GM19238 (cell line): ENCODE data around the gene PLCL2.
A peak's percentile ranks its signal among the peaks of the same experiment; 100 is the strongest.

Experiments used
- DNase-seq: peaks from one replicate; pipeline ENCODE4 v3.0.0; 2011; ENCODE audit warnings: low spot score; ENCODE audit not compliant: insufficient read length

Gene PLCL2

DNA sequence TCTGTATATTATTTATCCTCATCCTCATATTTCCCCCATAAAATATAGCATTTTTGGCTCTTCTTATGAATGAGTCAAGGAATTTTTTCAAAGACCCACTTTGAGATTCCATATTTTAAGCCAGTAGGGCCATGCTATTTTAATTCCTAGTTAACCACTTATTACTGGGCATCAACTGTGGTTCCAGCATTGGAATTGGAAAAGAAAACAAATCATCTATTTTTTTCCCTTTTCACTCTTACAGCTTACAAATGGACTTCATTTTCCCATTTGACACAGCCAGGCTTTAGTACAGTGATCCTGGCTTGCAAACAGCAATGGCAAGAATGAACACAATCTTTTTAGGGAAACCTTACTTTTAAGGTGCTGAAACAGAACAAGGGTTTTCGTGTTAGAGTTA lies 19.4 kb upstream of the PLCL2 start:
- no peak for DNase-seq

DNA sequence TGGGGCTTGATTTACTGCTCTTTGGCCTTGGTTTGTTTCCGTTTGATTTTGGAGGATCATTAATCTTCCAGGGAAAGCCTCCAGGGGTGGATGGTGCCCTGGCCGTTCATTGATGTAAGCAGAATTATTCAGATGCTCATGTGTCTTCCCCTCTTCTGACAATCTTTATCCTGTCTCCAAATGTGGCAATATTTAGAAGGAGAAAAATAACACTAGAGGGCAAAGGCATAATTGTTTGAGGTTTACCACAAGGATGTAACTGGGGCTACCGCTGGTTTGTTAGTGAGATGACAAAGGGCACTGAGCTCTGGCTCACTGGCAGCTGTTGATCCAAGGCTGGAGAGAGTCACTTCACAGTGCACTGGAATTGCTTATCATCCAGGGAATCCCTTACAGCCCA lies 18.2 kb upstream of the PLCL2 start:
- no peak for DNase-seq

DNA sequence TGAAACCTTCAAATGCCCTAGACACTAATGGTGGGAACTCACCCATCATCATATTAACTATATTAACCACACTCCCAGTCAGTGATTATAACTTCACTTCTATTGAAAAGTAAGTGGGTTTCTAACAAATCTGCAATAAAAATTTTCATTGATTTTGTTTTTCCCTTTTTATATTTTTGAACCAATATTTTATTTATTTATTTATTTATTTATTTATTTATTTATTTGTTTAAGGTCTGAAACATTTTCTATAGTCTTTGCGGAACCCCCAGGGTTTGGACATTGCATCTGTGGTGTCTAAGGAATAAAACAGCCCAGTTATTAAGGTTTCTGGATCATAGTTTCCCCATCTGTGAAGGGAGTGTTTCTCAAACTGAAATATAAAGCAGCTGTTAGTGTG lies 16.2 kb upstream of the PLCL2 start:
- no peak for DNase-seq

DNA sequence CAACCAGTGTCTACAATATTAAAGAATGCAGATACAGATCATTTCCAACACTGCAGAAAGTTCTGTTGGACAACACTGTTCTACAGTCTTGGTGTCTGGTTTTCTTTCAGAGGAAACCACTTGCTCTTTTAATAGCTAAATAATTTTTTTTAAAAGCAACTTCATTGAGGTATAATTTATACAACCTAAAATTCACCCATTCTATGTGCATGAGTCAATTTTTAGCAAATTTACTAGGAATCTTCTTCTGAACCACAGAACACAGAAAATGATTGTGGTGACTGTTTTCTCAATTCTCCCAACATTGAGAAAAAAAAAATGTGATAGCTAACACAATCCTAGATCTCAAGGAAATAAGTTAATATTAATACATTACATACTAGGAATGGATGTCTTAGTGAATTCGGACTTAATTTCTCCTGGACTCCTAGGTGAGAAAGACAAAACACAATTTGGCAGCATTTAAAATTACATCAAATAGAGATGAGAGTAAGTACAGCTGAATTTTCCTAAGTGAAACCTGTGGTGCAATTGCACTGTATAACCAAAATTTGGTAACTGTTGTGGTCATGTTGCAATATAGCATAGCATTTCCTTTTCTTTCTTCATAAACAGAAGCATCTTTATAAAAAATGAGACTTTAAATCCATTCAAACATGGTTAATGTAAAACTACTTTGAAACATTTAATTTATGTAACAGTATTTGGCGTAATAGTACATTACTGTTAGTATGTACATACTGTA lies 15.3 kb upstream of the PLCL2 start:
- DNase-seq, result no peak

DNA sequence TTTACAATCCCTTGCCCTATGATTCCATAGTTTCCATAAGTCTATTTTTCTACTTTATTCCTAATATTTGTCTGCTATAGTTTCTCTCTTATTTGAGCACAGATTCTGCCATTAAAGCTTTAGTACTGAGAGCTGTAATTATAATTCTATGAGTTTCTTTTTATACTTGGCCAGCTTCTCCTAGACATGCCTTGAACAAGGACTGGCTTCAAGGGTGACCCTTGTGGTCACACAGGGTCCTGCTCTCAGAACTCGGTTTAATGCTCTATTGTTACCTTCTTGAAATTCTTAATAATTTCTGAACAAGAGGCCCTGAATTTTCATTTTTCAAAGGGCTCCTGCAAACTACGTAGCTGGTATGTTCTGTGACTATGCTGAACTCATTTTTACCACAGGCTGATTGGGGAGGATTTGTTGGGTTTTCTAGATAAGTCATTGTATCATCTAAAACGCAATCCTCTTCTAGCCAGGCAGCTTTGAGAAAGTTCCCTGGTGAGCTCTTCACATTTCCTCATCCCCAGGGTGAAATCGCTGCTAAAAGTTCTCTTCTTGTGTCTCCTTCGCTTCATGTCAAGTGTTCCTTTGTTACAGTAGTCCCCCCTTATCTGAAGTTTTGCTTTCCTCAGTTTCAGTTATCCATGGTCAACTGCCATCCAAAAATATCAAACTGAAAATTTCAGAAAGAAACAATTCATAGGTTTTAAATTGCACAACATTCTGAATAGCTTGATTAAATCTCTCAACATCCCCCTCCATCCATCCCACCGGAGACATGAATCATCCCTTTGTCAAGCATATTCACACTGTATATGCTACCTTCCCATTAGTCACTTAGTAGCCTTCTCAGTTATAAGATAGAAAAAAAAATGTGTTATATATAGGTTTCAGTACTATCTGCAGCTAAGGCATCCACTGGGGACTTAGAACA lies 12.6 kb upstream of the PLCL2 start:
- no peak for DNase-seq

DNA sequence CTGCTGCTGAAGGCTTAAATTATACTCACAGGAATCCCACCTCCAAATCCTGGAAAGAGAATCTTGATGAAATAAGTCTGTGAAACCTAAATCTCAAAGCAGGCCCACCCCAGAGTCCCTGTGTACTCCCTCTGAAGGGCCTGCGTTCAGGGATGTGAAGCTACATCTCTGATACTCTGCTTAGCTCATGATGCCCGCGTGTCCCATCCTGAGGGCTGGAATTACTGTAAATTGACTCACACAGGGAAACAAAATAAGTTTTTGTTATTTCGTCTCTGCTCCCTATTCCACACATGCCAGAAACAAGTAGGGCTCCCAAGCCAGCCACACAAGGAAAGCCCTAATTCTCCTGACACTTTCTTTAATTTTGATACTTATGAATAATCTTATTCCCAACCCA lies 10.9 kb upstream of the PLCL2 start:
- no peak for DNase-seq

DNA sequence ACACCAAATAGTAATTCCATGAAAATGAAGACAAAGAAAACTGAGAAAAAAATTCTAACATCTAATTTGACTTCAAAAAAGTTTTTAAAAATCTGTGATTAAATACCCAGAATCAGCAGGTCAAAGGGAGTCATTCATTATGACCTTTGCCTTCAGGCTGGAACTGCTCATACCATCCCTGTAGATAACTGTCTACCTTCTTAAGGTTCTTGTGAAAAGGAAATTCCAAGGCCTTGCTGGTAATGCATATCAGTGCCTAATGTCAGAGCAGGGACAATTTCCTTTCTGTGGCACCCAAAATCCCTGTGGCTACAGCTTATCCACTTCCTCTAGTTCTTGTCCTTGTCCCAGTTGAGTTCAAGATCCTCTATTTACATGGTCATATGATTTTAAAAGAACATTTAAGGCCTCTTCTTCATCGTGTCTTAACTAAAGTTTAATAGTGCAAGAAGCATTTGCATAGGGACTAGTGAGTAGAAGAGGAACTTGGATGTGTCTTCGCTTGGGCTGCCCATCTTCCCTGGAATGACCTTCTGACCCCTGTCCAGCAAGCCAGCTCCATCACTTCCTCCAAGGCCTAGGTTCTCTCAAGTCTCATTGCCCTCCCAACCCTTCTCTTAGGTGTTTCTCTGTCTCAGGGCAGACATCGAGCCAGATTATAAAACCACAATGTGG lies 8.7 kb upstream of the PLCL2 start:
- no peak for DNase-seq

DNA sequence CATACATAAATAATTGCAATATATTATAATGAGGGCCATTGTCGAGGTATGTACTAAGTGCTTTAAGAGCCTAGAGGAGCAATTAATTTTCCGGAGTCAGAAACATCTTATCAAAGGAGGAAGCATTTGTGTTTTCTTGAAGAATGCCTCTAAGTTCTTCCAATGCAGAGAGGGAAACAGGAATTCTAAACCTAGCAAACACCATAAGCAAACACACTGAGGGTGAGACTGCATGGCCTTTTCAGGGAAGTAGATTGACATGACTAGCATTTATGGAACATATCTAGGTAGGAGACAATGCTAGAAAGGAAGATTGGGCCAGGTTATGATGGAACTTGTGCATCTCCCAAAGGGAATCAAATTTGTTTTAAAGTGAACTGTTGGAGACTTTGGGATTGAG lies 7.2 kb upstream of the PLCL2 start:
- DNase-seq, result no peak

DNA sequence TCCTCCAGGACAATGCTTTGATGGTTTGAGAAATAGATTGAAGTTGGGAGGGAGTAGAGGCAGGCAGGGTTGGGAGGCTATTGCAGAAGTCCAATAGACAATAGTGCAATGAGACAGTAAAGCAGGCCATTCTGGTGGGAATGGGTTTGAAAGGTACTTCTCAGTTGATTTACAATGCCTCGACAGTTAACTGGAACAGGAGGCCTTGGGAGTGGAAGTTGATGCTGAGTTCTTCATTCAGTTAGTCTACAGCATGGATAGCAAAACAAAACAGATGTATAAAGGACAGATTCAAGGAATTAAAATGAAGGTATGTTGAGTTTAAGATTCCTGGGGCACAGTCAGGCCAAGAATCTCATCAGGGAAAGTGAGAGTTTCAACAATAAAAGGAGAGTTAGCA lies 6.8 kb upstream of the PLCL2 start:
- DNase-seq, result no peak

DNA sequence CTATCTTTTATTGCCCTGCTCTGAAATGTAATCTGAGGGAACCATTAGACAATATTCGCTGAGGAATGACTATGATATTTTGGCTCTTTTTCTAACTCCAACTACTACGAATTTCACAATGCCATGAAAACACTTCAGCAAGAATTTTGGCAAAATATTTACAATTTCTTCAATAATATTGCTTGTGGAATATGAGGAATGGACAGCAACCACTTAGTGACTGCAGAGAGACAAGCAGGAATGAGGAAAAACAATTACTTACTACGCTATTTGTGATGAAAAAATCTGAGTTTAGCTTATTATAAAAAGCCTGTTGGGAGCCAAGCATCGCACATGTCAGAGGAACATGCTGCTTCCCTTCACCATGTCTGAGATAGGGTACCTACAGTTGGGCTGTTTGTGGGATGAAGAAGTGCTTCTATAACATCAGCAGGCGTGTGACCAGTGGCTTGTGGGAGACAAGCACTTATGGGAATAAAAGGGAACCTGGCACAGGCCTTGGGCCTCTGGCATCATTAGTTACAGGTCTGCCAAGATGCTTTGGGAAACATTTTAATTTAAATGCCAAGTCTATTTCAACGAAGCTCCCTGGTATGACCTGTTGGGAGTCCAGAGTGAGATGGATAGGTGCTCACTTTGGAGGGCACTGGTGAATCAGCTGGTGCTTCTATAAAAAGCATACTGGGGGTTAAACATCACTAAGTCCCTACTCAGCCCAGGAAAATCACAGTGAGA lies 2.7 kb upstream of the PLCL2 start:
- DNase-seq, result no peak

DNA sequence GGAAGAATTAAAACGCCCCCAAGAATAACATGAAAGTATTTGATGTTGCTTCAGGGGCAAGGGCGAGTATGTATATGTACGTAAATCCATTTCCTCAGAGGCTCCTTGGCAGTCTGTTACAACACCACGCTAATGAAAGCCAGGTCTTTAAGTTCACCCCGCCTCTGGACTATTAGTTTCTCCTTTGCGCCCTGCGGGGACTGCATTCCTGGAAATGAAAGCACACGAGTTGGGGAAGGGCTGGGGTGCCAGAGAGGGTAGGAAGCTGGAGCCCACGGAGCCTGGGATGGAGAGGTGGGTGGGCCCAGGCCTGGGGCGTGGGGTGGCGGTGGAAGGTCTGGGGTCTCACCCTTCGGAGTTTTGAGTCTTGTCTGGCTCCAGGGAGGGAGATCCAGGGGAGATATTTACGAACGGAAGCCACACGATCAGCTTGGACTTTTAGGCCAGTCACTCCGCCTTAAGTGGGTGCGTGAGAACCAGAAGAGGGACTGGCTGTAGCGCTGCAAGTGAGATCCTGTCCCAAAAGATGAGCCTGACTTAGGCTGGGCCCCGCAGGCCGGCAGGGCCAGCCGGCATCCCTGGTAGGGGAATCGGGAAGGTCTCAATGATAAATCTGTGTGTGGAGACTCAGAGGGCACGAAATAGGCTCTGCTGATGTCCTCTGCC lies 1.6 kb upstream of the PLCL2 start:
- DNase-seq, result no peak

DNA sequence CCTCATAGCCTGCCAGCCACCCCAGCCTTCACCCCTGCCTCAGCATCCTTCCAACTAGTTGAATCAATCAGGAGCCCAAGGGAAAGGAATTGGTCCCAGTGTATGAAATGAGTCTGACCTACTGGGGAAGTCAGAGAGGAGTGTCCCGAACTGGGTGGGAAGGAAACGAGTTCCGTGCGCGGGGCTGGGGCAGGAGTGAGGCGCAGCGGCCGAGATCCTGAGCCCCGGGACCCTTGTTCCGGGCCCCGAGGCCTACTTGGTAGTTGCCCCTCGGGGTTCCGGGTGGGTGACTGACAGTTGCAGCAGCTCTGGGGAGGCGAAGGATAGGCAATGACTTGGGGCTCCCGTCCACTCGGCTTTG lies 1.1 kb upstream of the PLCL2 start:
- DNase-seq, result no peak

DNA sequence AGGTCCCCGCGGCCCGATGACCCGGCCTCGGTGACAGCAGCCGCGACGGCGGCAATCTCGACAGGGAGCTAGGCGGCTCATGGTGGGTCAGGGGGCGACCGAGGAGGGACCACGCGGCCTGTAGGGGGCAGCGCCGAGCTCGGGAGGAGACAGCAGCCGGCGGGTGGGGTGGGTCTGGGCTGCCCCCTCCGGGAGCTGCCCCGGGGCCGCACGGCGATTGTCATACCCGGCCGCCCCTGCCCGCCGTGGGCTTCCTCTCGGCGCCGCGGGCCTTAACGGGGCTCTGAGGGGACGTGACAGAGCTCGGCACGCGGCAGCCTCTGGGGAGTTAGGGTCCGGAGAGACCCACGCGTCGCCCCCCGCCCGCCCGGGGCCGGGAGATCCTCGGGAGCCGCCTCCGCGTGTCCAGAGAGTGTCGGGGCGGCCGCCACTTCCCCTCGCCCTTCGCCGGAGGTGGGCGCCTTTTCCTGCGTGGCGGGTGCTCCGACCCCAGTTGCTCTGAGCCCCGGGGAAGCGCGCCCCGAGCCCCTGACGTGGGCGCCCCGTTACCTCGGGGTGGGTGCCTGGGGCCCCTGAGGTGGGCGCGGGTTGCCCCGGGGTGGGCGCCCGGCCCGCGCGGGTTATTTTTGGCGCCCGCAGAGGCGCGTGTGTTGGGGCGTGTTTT lies 539 bp upstream of the PLCL2 start:
- DNase-seq, result peak; percentile 66

DNA sequence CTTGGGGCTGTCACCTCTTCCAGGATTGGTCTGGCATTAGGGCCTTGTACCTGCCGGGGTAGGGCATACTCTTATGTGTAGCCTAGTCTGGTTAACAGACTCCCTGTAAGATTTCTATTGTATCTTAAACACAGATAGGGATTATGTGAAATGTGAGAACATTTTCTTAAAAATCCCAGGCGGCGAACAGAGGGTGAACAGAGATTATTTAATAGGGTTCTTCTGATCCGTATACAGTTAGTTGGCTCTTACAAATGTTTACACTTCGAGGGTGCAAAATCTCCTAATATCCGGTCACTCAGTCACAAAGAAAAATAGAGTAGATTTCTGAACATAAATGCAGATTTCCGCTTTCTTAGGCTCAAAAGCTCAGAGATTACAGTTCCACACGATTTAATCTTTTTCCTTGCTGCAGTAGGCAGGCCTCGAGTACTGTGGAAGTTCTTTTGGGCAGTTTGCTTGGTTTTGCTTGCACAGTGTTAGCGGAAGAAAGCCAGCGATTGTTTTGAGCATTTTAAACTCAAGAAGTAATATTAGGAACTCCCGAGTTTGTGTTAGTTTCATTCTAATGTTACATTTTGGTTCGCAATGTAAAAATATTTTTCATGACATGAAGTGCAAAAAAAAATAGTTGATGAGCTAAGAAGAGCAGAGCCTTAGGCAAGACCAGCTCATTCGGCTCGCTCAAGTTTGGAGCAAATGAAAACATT lies 993 bp downstream of the PLCL2 start:
- DNase-seq, result no peak

DNA sequence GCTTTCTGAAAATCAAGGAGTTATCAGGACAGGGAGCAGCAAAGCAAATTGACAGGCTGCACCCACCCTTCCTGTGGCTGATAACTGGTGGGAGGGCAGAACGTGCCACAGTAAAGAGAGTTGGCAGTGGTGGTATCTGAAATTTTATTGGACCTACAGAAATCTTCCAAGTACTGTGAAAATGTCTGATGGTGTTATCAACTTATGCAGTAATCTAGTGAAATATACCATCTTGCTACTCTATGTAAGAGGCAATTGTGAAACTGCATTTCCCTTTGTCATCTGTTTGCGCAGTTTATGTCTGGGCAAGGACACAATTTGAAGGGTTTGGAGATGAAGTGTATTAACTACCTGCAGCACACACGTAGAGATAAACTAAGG lies 1.5 kb downstream of the PLCL2 start:
- DNase-seq, result no peak

DNA sequence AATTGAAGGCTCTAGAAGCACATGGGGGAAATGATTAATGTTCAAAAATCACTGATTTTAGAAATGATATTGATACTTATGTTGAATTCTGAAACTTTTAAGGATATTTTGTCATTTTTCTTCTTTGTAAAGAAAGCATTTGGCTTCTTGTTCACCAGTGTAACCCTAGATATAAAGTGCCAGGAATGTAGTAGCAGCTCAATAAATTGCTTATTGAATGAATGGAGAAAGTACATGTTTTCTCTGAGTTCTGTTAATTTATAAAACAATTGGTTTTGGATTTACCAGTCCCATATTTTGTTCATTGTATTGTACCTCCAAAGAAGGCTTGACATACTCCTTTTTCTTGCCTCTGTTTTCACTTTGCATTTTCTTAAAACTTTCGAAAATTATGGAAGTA lies 2.4 kb downstream of the PLCL2 start:
- no peak for DNase-seq

DNA sequence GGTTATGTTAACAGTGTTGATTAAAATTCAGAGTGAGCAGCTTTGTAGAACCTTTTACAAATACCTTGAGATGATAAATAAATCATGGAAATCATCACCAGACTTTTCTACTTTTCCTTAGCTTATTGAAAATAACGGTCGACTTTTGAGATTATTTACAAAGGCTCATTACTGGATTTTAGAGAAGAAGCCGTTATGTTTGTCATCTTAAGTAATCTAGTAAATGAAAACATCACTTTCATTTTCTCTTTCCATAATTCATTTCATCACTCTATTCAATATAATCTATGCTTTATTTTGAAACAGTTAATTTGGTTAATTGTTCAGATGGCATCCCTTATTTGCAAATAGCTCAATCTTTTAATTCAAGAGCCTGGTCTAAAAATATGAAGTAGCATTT lies 3.6 kb downstream of the PLCL2 start:
- DNase-seq, result no peak

DNA sequence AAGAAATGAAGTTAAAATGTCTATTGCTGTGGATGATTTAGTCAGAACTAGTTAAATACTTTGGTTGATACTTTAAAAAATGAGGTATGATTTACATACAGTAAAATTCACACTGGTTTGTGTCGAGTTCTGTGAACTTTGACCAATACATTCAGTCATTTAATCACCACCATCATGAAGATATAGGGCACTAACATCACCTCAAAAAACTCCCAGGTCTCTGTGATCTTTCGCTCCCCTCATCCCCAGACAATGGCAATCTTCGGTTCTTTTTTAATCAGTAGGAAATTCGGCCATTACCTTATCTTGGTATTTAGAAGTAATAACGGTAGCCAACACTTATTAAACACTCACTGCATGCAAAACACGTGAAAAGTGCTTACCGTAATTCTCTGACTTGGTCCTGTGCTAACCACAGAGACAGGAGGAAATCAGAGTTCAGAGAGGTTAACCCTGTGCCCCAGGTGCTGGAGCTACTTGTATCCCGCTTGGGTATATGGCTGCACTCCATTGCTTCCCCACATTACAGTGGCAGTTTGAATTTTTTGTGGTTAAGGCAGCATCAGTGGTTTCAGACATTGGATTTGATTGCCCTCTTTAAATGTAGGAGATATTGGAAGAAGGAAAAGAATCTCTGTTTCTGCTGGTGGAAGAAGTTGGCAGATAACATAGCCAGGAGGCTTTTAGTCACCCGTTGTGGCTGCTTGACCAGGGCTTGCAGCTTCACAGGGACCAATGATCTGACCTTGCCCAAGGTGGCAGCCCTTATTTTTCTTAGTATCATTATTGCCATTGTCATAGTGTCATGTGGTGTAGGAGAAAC lies 4.2 kb downstream of the PLCL2 start:
- no peak for DNase-seq
